CD4-positive, alpha-beta T cell treated with Interferon alpha-2 for 1 hour (primary cell): ENCODE data around the gene CYTH4.

Source experiments
- DNase-seq, 2 donors: peaks; one replicate each; pipeline ENCODE4 v3.0.0-alpha.2; 2020 to 2022

CYTH4 gene

DNA sequence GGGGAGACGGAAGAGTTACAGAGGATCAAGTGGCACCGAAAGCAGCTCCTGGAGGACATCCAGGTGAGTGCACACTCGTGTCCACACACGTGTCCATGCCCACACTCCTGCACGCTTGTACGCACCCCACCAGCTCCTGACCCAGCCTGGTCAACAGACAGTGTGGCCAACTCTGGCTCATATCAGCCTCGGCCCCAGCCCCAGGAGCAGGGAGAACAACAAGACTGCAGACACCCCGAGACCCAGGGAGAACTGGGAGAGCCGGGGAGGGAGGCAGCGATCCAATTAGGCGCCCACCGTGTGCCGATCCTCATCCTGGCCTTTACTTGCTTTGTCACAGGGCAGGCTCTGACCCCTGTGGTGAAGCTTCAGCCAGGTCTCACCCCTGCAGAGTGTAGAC lies 10.3 kb downstream of the CYTH4 start:
- DNase-seq, result no peak

DNA sequence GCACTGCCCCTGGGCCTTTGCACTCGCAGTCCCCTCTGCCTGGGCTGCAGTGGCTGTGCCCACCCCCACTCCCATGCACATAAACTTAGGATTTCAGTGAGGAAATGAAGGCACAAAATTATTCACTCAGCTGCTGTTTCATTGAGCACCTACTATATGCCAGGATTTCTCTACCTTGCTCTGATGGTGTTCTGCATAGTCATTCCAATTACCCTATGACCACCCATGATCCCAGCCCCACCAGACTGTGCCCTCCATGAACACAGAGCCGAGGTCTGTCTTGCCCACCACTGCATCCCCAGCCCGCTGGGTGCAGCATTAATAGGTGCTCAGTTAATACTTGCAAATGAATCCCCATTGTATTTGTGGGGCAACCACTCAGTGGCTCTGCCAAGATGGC lies 10.9 kb downstream of the CYTH4 start:
- no peak for DNase-seq

DNA sequence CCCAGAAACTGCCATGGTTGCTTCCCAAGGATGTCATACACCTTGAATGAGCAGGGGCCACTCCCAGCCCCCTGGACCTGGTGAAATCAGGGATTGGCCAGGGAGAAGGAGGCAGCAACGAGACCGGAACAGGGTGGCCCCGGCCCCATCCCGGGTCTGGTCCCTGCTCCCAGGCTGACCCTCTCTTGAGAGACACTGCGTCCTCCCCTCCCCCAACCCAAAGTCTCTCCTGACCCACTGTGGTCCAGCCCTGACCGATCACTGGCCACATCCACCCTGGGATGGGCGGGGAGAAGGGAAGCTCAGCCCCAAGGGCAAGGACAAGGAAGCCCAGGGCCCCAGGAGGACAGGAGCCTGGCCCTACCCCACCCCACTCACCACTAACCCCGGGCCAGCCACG lies 12.4 kb downstream of the CYTH4 start:
- no peak for DNase-seq

DNA sequence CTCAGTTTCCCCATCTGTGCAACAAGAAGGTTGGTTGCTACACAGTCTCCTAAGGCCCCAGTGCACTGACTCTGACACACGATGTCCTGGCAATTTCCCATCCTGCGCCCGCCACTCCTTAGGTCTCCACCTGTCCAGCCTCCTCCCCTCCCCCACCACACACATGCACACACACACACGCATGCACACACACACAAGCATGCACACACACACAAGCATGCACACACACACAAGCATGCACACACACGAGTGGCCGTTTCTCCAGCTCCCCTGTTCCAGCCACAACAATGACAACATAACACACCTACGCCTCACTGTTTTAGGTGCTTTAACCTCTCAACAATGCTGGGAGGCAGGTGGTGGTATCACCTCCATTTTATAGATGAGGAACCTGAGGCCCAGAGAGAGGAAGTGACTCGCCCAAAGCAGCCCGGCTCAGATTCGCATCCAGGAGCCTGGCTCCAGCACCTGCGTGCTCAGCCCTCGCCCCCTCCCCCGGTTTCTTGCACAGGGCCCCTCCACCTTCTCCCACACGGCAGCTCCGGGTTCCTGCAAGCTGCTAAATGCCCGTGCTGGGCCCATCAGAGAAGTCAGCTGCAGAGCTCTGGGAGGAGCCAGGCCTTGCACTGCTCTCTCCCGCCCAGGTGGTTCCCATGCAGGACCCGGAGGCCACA lies 13.0 kb downstream of the CYTH4 start:
- no peak for DNase-seq

DNA sequence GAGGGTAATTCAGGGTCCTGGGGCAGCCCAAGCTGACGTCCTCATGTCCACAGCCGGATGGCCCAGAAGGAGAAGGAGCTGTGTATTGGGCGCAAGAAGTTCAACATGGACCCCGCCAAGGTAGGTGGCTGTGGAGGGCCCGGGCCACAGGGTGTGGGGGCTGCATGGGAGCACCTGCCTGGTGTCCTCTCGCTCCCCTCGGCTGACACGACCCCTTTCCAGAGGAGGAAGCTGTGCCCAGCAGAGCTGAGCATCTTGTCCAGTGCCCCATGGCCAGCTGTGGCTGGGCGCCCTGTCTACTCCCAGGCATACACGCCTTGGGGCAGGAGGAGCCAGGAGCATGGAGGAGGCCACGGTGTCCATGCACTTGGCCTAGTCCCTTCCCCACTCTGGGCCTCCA lies 13.6 kb downstream of the CYTH4 start:
- DNase-seq, result no peak

DNA sequence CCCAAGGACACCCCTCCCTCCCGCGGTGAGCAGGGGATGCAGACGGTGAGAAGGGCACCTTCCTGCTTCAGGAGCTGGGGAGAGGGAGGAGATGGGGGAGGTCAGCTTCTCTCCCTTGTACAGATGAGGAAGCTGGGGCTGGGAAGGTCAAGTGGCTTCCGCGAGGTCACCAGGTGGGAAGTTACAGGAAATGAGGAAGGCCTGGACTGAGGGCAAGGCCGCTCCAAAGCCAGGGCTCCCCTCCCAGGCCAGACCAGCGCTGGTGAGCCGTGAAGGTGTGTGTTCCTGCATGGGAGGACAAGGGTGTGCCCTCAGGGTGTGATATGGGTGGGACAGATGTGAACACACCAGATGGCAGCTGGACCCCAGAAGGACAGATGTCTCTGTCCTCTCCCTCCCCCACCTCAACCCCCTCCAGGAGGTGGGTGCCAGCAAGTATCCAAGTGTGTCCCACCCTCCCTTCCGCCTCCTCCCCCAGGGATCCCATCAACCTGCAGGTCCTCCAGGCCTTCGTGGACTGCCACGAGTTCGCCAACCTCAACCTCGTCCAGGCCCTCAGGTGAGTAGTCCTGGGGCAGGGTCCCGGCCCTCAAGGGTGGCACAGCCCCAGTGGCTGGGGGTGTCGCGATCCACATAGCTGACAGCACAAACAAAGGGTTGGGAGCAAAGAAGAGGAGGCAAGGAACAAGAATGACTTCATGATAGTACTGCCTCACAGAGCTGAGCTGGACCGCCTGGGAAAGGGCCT lies 16.6 kb downstream of the CYTH4 start:
- no peak for DNase-seq

DNA sequence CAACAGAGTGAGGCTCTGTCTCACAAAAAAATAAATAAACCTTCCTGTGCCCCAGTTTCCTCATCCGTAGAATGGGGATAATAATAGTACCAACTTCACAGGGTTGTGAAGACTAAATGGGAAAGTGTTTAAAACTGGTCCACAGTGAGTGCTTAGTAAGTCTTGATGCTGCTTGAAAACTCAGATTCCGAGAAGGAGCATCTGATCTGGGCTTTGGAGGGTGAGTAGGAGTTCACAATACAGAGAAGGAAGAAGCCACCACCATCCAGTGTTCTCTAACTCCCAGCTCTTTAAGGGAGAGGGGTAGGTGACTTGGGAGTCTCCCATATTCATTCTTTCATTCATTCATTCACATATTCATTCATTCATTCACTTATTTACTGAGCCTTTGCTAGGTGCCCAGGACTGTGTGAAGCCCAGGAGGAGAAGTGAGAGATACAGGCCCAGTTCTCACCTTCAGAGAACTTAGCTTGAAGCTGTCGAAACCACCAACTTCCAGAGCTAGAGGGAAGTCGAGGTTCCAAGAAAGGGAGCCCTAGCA lies 17.7 kb downstream of the CYTH4 start:
- no peak for DNase-seq

DNA sequence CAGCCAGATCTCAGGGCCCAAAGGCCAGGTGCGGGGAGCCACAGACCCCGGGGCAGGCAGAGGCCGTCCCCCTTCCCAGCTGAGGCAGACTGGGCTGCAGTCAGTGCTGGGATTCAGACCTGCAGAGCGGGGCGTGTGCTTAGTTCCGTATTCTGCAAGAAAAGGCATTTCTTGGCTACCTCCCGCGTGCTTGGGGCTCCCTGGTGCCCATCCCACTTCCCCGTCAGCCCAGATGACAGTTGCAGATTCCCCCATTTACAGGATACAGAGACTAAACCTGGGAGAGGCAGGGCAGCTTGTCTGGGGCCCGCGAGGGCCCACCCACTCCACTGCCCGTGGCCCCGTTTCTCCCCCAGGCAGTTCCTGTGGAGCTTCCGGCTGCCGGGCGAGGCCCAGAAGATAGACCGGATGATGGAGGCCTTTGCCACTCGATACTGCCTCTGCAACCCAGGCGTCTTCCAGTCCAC lies 18.3 kb downstream of the CYTH4 start:
- DNase-seq, result peak in 1 of 2 donors; percentile 52

DNA sequence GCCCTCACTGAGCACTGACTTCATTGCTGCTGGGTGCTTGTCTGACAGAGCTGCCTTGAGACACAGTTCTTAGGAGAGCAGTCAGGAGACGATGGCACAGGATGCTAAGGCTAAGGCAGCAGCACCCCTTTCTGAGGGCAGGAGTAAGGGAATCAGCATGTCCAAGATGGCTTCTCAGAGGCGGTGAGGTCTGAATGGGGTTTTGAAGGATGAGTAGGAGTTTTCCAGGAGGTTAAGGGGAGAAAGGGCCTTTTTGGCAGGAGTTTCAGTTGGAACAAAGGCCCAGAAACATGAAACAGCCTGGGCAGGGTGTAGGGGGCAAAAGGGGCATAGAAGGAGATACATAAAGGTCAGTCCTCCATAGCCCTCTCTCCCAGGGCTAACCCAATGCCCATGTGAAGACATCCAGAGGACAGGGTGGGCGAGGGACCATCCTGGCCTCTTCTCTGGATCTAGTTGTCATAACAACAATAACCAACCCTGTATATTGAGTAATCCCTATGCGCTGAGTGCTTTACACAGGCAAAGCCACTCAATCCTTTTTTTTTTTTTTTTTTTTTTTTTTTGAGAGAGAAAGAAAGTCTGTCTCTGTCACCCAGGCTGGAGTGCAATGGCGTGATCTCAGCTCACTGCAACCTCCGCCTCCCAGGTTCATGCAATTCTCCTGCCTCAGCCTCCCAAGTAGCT lies 19.0 kb downstream of the CYTH4 start:
- no peak for DNase-seq

DNA sequence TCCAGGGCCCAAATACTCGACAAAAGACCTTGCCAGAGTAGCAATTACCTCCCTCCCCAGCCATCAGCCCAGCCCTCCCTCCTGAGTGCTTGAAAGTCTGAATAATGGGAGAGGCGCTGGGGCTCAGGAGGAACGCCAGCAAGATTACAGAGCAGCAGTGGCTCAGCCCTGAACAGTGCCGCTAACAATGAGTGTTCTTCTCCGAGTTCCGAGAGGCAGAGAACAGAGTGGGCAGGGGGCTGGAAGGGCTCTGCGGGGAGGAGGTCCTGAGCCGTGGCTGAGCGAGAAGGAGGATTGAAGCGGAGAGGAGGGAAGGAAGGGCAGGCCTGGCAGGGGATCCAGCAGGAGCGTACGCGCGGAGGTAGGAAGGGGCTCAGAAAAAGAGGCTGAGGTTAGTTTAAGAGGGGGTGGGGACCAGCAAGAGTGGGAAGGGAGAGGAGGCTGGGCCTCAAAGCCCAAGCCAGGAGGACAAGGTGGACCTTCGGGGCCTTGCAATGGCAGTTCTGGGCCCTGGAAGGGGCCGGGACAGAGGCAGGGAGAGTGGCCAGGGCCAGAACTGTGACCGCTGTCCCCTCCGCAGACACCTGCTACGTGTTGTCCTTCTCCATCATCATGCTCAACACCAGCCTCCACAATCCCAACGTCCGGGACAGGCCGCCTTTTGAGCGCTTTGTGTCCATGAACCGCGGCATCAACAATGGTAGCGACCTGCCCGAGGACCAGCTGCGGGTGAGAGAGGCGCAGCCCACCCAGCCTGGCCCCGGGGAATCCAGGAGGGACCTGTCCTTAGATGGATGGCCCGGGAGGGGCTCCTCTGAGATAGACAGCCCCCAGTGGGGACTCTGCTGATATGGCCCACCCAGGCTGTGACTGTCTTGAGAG lies 20.6 kb downstream of the CYTH4 start:
- DNase-seq, result no peak

DNA sequence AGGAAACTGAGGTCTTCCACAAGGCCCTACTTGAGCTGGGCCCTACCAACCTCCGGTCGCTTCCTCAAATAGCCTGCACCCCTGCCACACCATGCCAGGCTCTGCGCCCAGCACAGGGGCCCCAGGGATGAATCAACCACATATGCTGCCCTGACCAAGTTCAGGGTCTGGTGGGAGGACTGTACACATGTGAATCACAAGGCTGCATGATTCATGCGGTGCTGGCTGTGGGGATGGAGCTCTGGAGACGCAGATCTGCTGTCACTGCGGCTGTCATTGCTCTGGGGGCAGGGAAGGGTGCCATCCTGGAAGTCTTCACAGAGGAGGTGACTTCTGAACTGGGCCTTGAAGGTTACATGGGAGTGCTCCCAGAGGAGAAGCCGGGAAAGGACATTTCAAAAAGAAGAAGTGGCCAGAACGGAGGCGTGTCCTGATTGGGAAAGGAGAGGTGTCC lies 21.5 kb downstream of the CYTH4 start:
- DNase-seq, result peak in 1 of 2 donors; percentile 67

DNA sequence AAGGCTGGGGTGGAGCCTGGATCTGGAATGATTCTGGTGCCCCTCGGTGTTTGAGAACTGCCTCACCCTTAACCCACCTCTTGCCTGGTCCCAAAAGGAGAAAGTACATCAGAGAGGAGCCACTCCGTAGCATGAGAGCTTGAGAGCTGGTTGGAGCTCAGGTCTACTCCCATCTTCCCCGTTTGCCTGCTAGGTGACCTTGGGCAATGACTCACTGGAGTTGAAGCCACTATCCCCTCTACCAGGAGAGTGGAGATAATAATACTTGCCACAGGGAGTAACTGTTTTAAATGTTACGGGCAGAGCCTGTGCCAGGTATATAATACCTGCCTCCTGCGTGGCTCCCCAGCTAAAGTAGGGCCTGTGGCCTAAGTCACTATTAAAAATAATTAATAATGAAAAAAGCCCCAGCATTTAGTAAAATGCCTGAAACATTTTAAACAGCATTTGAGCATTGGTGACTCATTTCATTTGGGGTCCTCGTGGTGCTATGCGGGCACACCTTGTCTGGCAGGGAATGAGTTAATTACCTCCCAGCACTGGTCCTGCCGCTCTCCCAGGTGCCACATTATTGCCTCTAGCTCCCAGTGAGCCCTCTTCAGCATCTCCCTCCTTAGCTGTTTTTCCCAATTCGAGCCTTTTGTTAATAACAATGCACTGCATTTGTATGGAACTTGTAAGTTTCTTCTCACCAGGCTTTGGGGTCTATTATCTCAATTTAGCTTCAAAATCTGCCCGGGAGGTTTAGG lies 22.5 kb downstream of the CYTH4 start:
- no peak for DNase-seq

DNA sequence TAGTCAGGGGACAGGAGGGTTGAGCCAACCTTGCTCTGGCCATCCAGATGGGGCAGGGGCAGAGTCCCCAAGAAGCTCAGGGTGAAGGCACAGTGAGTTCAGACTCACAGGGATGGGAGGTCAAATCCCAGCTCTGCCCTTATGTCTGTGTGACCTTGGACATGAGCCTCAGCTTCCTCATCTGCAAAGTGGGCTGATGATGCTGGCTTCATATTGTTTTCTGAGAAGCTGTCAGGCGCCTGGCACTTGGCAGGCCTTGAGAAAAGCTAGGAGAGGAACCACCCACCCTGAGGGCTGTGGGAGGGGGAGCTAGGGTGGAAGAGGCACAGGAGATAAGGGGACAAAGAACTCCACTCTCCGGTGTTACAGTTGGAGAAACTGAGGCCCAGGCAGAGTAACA lies 23.6 kb downstream of the CYTH4 start:
- no peak for DNase-seq

DNA sequence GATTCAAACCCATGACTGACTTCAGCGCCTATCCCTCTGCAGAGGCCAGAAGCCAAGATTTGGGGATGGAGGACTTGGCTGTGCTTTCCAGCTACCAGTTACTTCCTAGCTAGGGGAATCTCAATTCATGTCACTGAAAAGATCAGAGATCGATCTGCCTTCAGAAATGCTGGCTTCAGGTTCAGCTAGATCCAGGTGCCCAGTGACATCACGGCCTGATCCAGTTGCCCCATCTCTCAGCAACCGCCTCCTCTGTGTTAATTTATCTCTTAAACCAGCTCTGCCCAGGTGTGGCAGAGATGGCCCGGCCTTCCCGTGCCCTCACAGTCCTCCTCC lies 24.2 kb downstream of the CYTH4 start:
- DNase-seq, result no peak

DNA sequence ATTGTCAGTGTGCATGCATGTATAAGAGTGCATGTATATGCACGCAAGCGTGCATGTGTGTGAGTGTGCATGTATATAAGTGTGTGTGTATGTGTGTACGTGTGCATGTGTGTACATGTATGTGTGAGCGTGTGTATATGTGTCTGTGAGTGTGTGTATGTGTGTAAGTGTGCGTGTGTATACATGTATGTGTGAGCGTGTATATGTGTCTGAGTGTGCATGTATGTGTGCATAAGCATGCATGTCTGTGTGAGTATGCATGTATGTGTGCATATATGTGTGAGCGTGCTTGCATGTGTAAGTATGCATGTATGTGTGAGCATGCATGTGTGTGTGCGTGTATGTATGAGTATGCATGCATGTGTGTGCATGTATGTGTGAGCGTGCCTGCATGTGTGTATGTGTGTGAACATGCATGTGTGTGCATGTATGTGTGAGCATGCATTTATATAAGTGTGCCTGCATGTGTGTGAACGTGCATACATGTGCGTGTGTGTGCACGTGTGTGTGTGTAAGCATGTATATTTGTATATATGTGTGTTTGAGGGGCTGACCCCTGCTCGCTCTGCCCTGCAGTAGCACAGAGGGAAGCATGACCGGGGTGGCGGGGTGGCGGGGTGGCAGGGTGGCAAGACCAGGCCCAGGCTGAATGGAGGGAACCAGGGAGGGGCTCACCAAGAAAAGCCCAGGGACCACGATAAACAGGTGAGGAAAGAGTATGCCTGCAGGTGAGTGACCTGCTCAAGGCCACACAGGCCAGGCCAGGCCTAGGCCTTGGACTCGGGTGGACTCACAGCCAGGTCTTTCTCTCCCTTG lies 26.3 kb downstream of the CYTH4 start:
- no peak for DNase-seq

DNA sequence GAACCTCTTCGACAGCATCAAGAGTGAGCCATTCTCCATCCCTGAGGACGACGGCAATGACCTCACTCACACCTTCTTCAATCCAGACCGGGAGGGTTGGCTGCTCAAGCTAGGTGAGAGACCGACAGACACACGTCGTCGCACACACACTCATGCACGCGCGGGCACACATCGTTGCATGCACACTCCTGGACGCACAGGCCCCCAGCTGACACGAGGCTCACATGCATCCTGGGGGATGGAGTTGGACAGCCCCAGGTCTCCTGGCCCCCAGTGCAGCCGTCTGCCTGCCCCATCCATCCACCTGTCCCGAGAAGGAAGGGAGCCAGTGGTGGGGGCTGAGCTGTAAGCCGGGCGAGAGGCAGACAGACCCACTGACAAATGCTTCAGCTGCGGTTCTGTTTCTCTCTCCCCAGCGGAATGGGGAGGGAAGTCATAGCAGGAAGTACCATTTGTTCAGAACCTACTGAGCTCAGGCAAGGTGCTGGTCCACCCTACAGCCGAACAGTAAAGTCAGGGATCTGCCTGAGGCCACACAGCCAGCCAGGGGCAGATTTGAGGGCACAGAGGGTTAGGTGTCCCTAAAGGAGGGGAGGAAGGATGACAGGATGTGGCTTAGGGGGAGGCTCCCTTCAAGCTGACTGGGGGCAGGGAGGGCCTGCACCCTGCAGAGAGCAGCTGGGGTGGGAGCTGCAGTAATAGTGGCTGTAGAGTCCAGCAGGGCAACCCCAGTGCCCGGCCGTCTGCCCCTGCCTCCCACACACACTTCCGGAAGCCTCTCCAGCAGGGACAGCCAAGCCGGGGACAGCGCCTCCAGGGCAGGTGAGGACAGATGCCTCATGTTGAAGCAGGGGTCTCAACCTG lies 27.1 kb downstream of the CYTH4 start:
- peak; percentile 27 to 65 for DNase-seq

DNA sequence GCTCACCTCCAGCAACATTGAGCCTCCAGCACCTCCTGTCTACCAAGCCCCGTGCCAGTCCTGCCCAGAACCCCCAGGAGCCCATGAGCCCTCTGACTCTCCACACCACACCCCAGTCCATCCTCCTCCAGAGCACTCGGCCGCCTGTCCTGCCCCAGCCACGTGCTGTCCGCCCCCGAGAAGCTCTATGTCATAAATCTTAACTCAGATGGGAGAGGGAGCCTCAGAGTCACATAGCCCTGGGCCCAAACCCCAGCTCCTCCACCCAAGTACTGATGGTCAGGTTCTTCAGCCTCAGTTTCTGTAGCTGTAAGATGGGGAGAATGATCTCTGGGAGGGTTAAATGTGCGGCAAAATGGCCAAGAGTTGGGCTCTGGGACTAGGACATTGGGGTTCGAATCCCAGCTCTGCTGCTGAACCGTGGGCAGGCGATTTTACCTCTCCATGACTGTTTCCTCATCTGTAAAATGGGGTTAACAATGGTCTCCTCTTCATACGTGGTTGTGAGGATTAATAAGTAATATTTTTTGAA lies 27.8 kb downstream of the CYTH4 start:
- DNase-seq, result no peak

DNA sequence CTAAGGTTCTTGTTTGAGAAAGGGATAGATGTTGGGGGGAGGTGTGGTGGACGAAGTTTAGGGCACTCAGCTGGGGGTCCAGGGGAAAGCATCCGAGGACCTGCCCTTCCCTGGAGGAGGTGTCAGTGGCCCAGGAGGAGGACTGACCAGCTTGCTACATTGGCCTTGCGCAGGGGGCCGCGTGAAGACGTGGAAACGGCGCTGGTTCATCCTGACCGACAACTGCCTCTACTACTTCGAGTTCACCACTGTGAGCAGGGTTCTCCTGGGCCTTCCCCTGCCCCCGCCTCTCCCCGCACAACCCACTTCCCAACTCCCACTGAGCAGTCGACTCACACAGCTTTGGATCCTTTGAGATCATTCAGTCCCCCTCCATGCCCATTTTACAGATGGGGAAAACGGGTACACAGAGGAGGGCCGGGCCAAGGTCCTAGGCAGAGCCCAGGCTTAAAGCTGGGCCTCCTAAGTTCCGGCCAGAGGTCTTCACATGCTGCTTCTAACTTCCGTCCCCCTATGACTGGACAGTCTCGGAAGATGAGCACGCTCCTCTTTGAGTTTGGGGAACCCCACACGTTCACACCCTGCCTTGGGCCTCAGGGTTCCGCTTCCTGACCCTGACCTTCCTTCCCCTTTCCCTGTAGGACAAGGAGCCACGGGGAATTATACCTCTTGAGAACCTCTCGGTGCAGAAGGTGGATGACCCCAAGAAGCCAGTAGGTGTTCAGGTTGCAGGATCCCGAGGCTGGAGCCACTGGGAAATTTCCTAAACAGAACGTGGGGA lies 28.7 kb downstream of the CYTH4 start:
- peak in 1 of 2 donors; percentile 65 for DNase-seq

DNA sequence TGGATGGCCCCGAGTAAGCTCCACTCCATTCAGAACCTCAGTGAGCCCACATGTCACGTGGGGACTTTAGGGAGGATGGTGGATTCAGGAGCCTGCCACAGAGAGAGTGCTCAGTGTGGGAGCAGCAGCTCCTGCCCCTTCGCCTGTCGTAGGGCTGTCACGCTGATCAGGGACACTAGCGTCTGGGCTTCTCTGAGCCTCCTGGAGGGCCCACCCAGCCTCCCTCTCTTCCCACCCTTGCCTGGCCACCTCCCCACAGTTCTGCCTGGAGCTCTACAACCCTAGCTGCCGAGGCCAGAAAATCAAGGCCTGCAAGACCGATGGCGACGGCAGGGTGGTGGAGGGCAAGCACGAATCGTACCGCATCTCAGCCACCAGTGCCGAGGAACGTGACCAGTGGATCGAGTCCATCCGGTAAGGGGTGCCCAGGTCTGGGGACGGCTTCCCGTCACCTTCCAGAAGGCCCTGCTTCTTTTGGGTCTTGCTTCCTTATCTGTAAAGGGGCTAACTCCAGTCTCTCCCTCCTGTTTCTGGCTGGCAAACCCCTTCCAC lies 29.5 kb downstream of the CYTH4 start:
- DNase-seq, result no peak
